Measurements from ENCODE around the gene MRTFA.

Gene MRTFA

DNA sequence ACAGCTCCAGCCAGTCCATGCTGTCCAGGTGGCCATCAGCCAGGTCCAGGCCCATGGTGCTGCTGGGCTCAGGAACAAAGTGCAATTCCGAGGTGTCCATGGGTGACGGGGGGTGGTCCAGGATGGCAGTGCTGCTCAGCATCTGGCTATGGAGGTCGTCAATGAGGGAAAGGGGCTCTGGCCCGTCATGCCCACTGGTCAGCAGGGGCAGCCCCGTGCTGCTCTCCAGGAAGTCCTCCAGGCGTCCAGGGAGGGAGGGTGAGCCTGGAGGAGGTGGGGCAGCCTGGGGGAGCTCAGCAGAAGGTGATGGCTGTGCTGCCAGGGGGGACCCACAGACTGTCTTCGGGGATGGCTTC, 225.0 kb downstream of the MRTFA start:
- DNase-seq (ENCODE audit: insufficient read length, low spot score), result no peak
- no peak for FAIRE-seq
- TF ChIP-seq, protein P1, sequence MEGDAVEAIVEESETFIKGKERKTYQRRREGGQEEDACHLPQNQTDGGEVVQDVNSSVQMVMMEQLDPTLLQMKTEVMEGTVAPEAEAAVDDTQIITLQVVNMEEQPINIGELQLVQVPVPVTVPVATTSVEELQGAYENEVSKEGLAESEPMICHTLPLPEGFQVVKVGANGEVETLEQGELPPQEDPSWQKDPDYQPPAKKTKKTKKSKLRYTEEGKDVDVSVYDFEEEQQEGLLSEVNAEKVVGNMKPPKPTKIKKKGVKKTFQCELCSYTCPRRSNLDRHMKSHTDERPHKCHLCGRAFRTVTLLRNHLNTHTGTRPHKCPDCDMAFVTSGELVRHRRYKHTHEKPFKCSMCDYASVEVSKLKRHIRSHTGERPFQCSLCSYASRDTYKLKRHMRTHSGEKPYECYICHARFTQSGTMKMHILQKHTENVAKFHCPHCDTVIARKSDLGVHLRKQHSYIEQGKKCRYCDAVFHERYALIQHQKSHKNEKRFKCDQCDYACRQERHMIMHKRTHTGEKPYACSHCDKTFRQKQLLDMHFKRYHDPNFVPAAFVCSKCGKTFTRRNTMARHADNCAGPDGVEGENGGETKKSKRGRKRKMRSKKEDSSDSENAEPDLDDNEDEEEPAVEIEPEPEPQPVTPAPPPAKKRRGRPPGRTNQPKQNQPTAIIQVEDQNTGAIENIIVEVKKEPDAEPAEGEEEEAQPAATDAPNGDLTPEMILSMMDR (IDR thresholded peaks at IDR 0.05; ENCODE audit: insufficient read depth, missing control alignments), result no peak

DNA sequence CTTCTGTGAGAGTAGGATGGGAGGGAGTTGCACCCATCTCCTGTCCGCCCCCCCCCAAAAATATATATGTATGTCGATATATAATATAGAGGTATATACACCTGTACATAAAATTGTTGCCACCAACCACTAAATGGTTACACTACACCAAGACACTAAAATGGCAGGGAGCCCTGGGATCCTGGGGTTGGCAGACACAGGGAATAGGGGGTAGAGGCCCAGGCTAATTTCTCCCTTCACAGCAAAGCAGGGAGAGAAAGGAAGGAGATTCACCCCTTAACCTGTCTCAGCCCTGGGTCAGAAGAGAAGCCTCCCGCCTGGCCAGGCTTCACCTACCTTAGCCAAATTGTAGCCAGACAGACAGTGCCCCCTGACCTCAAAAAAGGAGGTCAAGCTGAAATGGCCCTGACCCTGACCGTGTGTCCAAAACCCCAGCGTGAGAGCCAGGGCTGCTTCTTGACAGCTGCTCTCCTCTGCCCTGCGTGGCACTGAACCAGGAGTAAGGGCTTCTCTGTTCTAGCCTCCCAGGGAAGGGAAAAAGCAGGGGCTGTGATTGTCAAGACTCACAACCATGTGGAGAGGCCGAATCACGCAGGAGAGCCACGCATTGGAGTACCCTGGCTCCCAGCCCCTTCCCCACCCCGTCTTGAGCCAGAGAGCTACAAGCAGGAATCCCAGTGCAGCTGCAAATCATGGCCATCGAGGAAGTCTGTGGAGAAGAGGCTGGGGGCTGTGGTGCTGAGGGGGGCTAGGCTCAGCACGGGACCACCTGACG, 225.6 kb downstream of the MRTFA start:
- no peak for DNase-seq (ENCODE audit: insufficient read length, low spot score)
- FAIRE-seq, result no peak
- TF ChIP-seq, protein P1 (IDR thresholded peaks at IDR 0.05; ENCODE audit: insufficient read depth, missing control alignments), result no peak

DNA sequence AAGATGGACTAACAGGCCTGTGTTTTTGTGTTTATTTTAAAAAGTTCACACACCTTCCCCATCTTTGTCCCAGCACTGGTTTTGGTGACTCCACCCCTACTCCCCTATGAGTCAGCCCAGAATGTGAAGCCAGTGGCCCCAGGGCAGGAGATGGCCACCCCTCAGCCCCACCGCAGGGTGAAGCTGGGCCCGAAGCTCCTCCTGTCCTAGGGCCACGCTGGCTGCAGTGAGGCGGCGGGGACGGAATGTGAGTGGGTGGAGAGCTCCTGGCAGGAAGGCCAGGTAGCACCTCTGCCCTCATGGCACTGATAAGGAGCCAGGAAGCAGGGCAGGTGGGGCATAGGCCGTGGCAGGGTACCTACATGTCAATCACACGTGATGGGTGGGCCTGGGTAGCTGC, 226.2 kb downstream of the MRTFA start:
- TF ChIP-seq, protein P1 (IDR thresholded peaks at IDR 0.05; ENCODE audit: insufficient read depth, missing control alignments), result no peak
- DNase-seq (ENCODE audit: insufficient read length, low spot score) (no peak), FAIRE-seq (no peak)

DNA sequence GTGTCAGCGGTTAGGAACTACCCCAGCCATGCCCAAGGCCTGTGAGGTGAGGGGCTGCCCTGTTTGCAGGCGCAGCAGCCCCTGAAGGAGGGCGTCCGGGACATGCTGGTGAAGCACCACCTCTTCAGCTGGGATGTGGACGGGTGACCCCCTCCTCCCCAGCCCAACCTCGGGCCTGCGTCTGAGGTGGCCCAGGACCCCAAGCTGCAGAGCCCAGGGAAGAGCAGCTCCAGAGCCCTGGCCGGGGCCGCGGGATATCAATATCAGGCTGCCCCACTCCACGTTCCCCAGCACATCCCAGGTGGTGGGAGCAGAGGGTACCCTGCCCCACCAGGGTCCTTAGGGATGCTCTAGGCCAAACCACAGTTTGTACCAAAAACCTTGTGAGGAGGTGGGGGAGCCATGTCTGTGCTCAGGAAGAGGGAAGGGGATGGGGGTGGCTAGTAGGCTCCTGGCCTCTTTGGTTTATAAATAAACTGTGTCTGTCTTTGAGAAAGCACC, 226.9 kb downstream of the MRTFA start:
- no peak for FAIRE-seq
- no peak for DNase-seq (ENCODE audit: insufficient read length, low spot score)
- TF ChIP-seq, protein P1 (IDR thresholded peaks at IDR 0.05; ENCODE audit: insufficient read depth, missing control alignments), result no peak

DNA sequence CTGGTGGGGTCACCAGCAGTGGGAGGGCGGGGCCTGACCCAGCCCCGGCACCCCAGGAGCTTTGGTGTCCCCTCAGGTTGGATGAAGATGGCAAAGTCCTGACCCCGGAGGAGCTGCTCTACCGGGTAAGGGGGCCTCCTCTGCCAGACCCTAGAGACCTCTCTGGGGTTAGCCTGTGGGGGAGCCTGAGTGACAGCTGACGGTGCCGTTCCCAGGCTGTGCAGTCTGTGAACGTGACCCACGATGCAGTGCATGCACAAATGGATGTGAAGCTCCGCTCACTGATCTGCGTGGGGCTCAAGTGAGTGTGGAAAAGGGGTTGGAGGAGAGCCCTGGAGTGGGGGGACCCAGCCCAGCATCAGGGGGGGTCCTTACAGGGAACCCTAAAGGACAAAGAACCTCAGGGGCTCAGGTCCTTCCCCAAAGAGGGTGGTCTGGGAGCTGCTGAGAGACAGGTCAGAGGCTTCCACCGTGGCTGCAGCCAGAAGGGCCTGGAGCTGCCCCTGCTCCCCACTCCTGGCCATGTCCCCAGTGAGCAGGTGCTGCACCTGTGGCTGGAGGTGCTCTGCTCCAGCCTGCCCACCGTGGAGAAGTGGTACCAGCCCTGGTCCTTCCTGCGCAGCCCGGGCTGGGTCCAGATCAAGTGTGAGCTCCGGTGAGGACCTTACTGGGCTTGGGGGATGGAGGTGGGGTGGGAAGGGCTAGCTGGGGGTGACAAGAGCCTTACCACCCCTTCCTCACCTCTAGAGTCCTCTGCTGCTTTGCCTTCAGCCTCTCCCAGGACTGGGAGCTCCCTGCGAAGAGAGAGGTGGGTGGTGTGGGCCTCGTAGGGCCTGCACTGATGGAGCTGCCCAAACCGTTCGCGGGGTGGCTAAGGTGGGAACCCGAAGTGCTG, 227.6 kb downstream of the MRTFA start:
- FAIRE-seq, result no peak
- TF ChIP-seq, protein P1 (IDR thresholded peaks at IDR 0.05; ENCODE audit: insufficient read depth, missing control alignments), result no peak
- DNase-seq (ENCODE audit: insufficient read length, low spot score), result no peak

DNA sequence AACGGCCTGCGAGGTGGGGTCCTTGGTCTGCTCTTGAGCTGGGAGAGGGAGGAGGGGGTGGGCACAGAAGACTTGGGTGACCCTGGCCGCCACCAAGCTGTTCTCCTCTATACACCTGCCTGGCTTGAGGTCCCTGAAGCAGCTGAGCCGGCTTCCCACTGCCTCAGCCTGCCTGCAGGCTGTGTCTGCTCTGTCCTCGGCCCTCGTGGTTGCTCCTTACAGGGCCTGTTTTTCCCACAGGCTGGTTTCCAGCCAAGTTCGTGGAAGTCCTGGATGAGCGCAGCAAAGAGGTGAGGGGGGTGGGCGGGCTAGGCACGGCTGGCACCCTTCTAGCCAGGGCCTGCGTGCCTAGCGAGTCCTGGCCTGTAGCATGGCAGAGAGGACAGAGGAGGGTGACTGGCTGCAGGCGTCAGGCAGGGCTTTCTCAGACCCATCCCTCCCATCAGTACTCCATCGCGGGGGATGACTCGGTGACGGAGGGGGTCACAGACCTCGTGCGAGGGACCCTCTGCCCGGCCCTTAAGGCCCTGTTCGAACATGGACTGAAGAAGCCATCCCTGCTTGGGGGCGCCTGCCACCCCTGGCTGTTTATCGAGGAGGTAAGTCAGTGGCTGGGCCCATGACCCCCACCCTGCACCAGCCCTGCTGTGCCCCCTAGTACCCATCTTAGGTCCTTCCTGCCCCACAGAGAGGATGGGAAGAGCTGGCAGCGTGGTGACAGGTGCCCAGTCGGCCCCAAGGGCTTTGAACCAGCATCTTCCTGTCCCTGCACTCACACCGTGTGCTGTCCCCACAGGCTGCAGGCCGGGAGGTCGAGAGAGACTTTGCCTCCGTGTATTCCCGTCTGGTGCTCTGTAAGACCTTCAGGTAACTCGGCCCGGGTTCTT, 228.4 kb downstream of the MRTFA start:
- TF ChIP-seq, protein P1 (IDR thresholded peaks at IDR 0.05; ENCODE audit: insufficient read depth, missing control alignments), result no peak
- FAIRE-seq, result no peak
- DNase-seq (ENCODE audit: insufficient read length, low spot score), result no peak
